NT2/D1 (cell line): ENCODE measurements around the gene NEIL3.

Experiments used
- SUZ12 ChIP-seq: IDR thresholded peaks from 2 replicates; pipeline ENCODE4 v1.6.1; 2011; ENCODE audit not compliant: insufficient read length, insufficient read depth; ENCODE audit errors: extremely low read depth
- YY1 ChIP-seq: IDR thresholded peaks from 2 replicates; pipeline ENCODE4 v1.6.1; 2011; ENCODE audit not compliant: insufficient read length, insufficient read depth

- TF ChIP-seq YY1, result no peak
- TF ChIP-seq SUZ12, result no peak
Measured at GRCh38 chr4:177282284-177282835, 27.3 kb upstream of the NEIL3 start.
